Omental fat pad (tissue), 4 donors: ENCODE results near the gene GRIA1. TPM values are rescaled to one million over a fixed set of nuclear protein-coding genes. Genes with fewer than 3 reads are reported as not detected.

ENCODE experiments used
- ATAC-seq: fragments of 150-250 bp; one replicate; pipeline ENCODE4 v1.9.1; 2016; ENCODE audit warnings: mild to moderate bottlenecking, moderate library complexity; ENCODE audit not compliant: low FRiP score
- DNase-seq: peaks from one replicate; pipeline ENCODE4 v3.0.0-alpha.2; 2019; ENCODE audit warnings: low spot score
- CTCF ChIP-seq, 3 donors: fragments of 450-650 bp; IDR thresholded peaks; one replicate each; pipeline ENCODE4 v1.5.1; 2016 to 2017; ENCODE audit warnings: antibody characterized with exemption in 3 of 3, mild to moderate bottlenecking in 3 of 3, moderate library complexity in 2 of 3
- total RNA-seq, 4 donors: library from RNA; depleted of rRNA; stranded (reverse); fragments of >200 nt; gene quantifications; one replicate each; pipeline ENCODE4 v1.1.0, GENCODE V29; 2016

The GRIA1 gene
- total RNA-seq, 4 donors from 2014 or later = 1.7 to 9.6 (median 5.0) TPM; not detected in 1

- ATAC-seq = peak; percentile 85
Observed at GRCh38 chr5:153753645-153754432, 263.4 kb downstream of the GRIA1 start.

GRCh38 chr5:153755913-153756500 lies 265.5 kb downstream of the GRIA1 start:
- ATAC-seq = no peak
- no peak for DNase-seq
- TF ChIP-seq CTCF (IDR thresholded peaks at IDR 0.05) = no peak

More at GRCh38 chr5:153753645-153754432, 263.4 kb downstream of the GRIA1 start:
- no peak for TF ChIP-seq CTCF (IDR thresholded peaks at IDR 0.05)
- no peak for DNase-seq

GRCh38 chr5:153756540-153756939 lies 266.1 kb downstream of the GRIA1 start:
- ATAC-seq = no peak
- DNase-seq = no peak
- TF ChIP-seq CTCF (IDR thresholded peaks at IDR 0.05) = no peak

- no peak for DNase-seq
- no peak for TF ChIP-seq CTCF (IDR thresholded peaks at IDR 0.05)
- no peak for ATAC-seq
Observed at GRCh38 chr5:153765987-153766386, 275.5 kb downstream of the GRIA1 start.

- no peak for TF ChIP-seq CTCF (IDR thresholded peaks at IDR 0.05)
- no peak for DNase-seq
- no peak for ATAC-seq
Observed at GRCh38 chr5:153767221-153768188, 277.0 kb downstream of the GRIA1 start.

- DNase-seq (no peak), ATAC-seq (no peak)
- no peak for TF ChIP-seq CTCF (IDR thresholded peaks at IDR 0.05)
Observed at GRCh38 chr5:153770066-153770465, 279.6 kb downstream of the GRIA1 start.
